SK-N-SH treated with all-trans-retinoic acid at 6 μM for 48 hours (cell line): ENCODE results near the gene NFIA.

Experiments
- ATAC-seq: fragments of 200-7000 bp; cut with Tn5 transposase; 3 replicates; pipeline ENCODE4 v1.9.1; 2020; ENCODE audit warnings: mild to moderate bottlenecking, moderate library complexity
- ARNTL ChIP-seq: fragments of 450-650 bp; formaldehyde crosslinking; IDR thresholded peaks from 2 replicates; pipeline ENCODE4 v1.5.0; 2020; ENCODE audit warnings: low read depth, mild to moderate bottlenecking, moderate library complexity, borderline replicate concordance
- BACH2 ChIP-seq: fragments of 250-450 bp; sonication (Bioruptor Pico); IDR thresholded peaks from 2 replicates; pipeline ENCODE4 v1.9.0; 2021; ENCODE audit warnings: mild to moderate bottlenecking, borderline replicate concordance
- CSDC2 ChIP-seq: fragments of 250-450 bp; sonication (Bioruptor Pico); IDR thresholded peaks from 2 replicates; pipeline ENCODE4 v1.5.0; 2020; ENCODE audit warnings: mild to moderate bottlenecking, moderate library complexity
- ESRRG ChIP-seq: fragments of 250-450 bp; sonication (Bioruptor Pico); IDR thresholded peaks from 2 replicates; pipeline ENCODE4 v1.6.1; 2021; ENCODE audit warnings: mild to moderate bottlenecking
- GLIS3 ChIP-seq: fragments of 250-450 bp; sonication (Bioruptor Pico); IDR thresholded peaks from 2 replicates; pipeline ENCODE4 v1.5.0; 2020; ENCODE audit warnings: mild to moderate bottlenecking, moderate library complexity
- ISL1 ChIP-seq: fragments of 250-450 bp; sonication (Bioruptor Pico); IDR thresholded peaks from 2 replicates; pipeline ENCODE4 v2.1.2; 2022; ENCODE audit warnings: mild to moderate bottlenecking, moderate library complexity
- OSR1 ChIP-seq: fragments of 250-450 bp; sonication (Bioruptor Pico); IDR thresholded peaks from 2 replicates; pipeline ENCODE4 v1.8.0; 2022; ENCODE audit warnings: moderate library complexity, mild to moderate bottlenecking, inconsistent platforms
- PPARA ChIP-seq: fragments of 250-450 bp; sonication (Bioruptor Pico); IDR thresholded peaks from 2 replicates; pipeline ENCODE4 v1.5.0; 2020; ENCODE audit warnings: mild to moderate bottlenecking, borderline replicate concordance
- RARB ChIP-seq: fragments of 250-450 bp; sonication (Bioruptor Pico); IDR thresholded peaks from 2 replicates; pipeline ENCODE4 v1.8.0; 2021; ENCODE audit warnings: mild to moderate bottlenecking, moderate library complexity
- SNAI2 ChIP-seq: fragments of 250-450 bp; sonication (Bioruptor Pico); IDR thresholded peaks from 2 replicates; pipeline ENCODE4 v1.5.0; 2020; ENCODE audit warnings: mild to moderate bottlenecking, moderate library complexity
- TCF4 ChIP-seq: fragments of 250-450 bp; sonication (Bioruptor Pico); IDR thresholded peaks from 2 replicates; pipeline ENCODE4 v1.8.0; 2021; ENCODE audit warnings: mild to moderate bottlenecking, moderate library complexity, borderline replicate concordance
- TOX ChIP-seq: fragments of 250-450 bp; sonication (Bioruptor Pico); IDR thresholded peaks from 2 replicates; pipeline ENCODE4 v1.8.0; 2021; ENCODE audit warnings: mild to moderate bottlenecking, moderate library complexity, borderline replicate concordance
- ZC3H10 ChIP-seq: fragments of 250-450 bp; sonication (Bioruptor Pico); IDR thresholded peaks from 2 replicates; pipeline ENCODE4 v1.5.1; 2021; ENCODE audit warnings: mild to moderate bottlenecking, moderate library complexity
- ZFP3 ChIP-seq: fragments of 250-450 bp; sonication (Bioruptor Pico); IDR thresholded peaks from 2 replicates; pipeline ENCODE4 v1.5.0; 2020; ENCODE audit warnings: mild to moderate bottlenecking, moderate library complexity
- ZFP30 ChIP-seq: fragments of 450-650 bp; formaldehyde crosslinking; IDR thresholded peaks from 2 replicates; pipeline ENCODE4 v1.5.0; 2022; ENCODE audit warnings: mild to moderate bottlenecking, moderate library complexity
- ZNF565 ChIP-seq: fragments of 450-650 bp; formaldehyde crosslinking; conservative IDR thresholded peaks from 2 replicates; pipeline ENCODE4 v1.5.0; 2020; ENCODE audit warnings: low read depth, mild to moderate bottlenecking, moderate library complexity
- ZNF70 ChIP-seq: fragments of 450-650 bp; formaldehyde crosslinking; IDR thresholded peaks from 2 replicates; pipeline ENCODE4 v1.5.0; 2020; ENCODE audit warnings: mild to moderate bottlenecking, moderate library complexity
- ZNF8 ChIP-seq: fragments of 450-650 bp; formaldehyde crosslinking; IDR thresholded peaks from 2 replicates; pipeline ENCODE4 v1.5.0; 2020; ENCODE audit warnings: mild to moderate bottlenecking, moderate library complexity
- TF ChIP-seq, protein P1 (sequence below): fragments of 250-450 bp; sonication (Bioruptor Pico); IDR thresholded peaks from 2 replicates; pipeline ENCODE4 v1.5.1; 2020; ENCODE audit warnings: low read depth, mild to moderate bottlenecking, moderate library complexity
- TF ChIP-seq, protein P2 (sequence below): fragments of 250-450 bp; sonication (Bioruptor Pico); IDR thresholded peaks from 2 replicates; pipeline ENCODE4 v1.8.0; 2021; ENCODE audit warnings: low read depth, mild to moderate bottlenecking, moderate library complexity, borderline replicate concordance
- TF ChIP-seq, protein P3 (sequence below): fragments of 250-450 bp; sonication (Bioruptor Pico); IDR thresholded peaks from 2 replicates; pipeline ENCODE4 v1.5.1; 2021; ENCODE audit warnings: mild to moderate bottlenecking, moderate library complexity
- TF ChIP-seq, protein P4 (sequence below): fragments of 250-450 bp; sonication (Bioruptor Pico); IDR thresholded peaks from 2 replicates; pipeline ENCODE4 v1.5.0; 2020; ENCODE audit warnings: mild to moderate bottlenecking, moderate library complexity
- TF ChIP-seq, protein P5 (sequence below): fragments of 250-450 bp; sonication (Bioruptor Pico); IDR thresholded peaks from 2 replicates; pipeline ENCODE4 v1.8.0; 2020; ENCODE audit warnings: mild to moderate bottlenecking, moderate library complexity, borderline replicate concordance

Gene NFIA

DNA sequence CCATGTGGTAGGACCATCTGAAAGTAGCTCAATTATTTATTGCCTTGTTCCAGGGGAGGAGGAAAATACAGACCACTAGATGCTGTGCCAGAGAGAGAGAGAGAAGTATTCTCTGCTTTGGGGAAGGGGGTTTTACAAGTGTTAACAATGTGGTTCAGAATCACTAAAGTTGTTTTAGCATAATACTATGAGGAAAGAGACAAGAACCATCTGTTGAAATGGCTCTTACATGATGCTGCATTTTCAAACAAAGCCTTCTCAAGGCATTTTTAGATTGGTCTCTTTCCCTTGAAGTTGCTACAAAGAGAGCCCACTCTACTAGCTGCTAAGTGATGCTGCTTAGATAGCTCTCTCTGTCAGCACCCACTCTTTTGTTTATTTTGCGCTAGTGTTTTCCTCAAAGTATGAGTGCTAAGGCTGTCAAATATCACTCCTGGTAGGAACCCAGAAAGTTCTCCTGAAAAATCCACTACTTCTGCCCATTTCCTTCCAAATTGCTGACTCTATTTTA is 255.1 kb downstream of the NFIA start:
- ATAC-seq: peak; percentile 20

DNA sequence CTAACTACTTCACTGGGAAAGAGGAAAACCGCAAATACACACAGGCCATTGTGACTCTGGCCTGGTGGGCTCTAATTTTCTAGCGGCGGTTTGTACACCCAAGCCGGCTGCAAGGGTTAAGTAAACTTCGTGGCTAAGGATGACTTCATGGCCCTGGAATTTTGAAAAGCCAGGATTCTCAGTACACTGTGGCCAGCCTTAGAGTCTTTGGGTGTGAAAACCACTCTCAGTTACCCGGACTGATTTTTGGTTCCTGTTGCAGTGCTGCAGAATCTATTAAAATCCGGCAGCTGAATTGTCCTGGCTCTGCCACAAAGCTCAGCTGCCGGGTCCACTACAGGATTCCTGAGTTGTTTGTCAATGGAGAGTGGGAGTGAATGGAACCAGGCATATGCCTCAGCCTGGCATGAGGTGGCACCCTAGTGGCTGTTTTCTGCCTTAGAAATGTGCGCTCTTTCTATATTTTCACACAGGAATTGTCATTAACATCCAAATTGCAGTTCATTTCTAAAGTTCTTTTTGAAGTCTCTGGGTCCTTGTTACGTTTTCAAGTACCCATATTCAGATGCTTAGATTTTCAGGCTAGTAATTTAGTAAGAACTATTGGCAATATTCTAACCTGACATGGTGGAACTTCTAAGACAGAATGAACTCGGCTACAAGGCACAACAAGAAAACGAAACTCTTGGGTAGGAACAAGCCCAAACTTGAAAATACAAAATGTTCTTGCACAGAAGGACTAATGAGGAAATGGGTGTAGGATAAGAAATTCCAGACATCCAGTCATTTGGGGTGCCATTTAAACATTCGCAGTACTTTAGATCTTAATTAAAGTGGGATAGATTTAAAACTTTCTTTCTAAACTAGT is 255.9 kb downstream of the NFIA start:
- no peak for TF ChIP-seq GLIS3 (CRISPR knock-in tag)
- 0 out of 2 replicates have a peak, but pooled peaks have one; percentile 34 for TF ChIP-seq ISL1 (CRISPR knock-in tag)
- TF ChIP-seq ZFP3 (CRISPR knock-in tag): peak; percentile 42; the same call in 1 of the 2 replicates
- TF ChIP-seq, protein P1, sequence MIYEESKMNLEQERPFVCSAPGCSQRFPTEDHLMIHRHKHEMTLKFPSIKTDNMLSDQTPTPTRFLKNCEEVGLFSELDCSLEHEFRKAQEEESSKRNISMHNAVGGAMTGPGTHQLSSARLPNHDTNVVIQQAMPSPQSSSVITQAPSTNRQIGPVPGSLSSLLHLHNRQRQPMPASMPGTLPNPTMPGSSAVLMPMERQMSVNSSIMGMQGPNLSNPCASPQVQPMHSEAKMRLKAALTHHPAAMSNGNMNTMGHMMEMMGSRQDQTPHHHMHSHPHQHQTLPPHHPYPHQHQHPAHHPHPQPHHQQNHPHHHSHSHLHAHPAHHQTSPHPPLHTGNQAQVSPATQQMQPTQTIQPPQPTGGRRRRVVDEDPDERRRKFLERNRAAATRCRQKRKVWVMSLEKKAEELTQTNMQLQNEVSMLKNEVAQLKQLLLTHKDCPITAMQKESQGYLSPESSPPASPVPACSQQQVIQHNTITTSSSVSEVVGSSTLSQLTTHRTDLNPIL (CRISPR knock-in tag): peak; percentile 76
- TF ChIP-seq CSDC2 (CRISPR knock-in tag): 0 out of 2 replicates have a peak, but pooled peaks have one; percentile 39
- ATAC-seq: peak; percentile 99

More for the DNA sequence above, 255.1 kb downstream of the NFIA start:
- TF ChIP-seq, protein P2, sequence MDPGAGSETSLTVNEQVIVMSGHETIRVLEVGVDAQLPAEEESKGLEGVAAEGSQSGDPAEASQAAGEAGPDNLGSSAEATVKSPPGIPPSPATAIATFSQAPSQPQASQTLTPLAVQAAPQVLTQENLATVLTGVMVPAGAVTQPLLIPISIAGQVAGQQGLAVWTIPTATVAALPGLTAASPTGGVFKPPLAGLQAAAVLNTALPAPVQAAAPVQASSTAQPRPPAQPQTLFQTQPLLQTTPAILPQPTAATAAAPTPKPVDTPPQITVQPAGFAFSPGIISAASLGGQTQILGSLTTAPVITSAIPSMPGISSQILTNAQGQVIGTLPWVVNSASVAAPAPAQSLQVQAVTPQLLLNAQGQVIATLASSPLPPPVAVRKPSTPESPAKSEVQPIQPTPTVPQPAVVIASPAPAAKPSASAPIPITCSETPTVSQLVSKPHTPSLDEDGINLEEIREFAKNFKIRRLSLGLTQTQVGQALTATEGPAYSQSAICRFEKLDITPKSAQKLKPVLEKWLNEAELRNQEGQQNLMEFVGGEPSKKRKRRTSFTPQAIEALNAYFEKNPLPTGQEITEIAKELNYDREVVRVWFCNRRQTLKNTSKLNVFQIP: no peak
- TF ChIP-seq ARNTL (CRISPR knock-in tag) (no peak), ESRRG (CRISPR knock-in tag) (no peak), ZFP3 (CRISPR knock-in tag) (no peak), ZC3H10 (CRISPR knock-in tag) (no peak), TOX (no peak), ZNF565 (no peak), ZNF70 (CRISPR knock-in tag) (no peak), ZNF8 (CRISPR knock-in tag) (no peak), SNAI2 (CRISPR knock-in tag) (no peak), ISL1 (CRISPR knock-in tag) (no peak), BACH2 (CRISPR knock-in tag) (no peak), TCF4 (CRISPR knock-in tag) (no peak), OSR1 (CRISPR knock-in tag) (no peak), ZFP30 (CRISPR knock-in tag) (no peak), RARB (no peak)
- TF ChIP-seq, protein P1 (CRISPR knock-in tag): no peak
- TF ChIP-seq, protein P3, sequence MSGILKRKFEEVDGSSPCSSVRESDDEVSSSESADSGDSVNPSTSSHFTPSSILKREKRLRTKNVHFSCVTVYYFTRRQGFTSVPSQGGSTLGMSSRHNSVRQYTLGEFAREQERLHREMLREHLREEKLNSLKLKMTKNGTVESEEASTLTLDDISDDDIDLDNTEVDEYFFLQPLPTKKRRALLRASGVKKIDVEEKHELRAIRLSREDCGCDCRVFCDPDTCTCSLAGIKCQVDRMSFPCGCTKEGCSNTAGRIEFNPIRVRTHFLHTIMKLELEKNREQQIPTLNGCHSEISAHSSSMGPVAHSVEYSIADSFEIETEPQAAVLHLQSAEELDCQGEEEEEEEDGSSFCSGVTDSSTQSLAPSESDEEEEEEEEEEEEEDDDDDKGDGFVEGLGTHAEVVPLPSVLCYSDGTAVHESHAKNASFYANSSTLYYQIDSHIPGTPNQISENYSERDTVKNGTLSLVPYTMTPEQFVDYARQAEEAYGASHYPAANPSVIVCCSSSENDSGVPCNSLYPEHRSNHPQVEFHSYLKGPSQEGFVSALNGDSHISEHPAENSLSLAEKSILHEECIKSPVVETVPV: no peak
- TF ChIP-seq, protein P4, sequence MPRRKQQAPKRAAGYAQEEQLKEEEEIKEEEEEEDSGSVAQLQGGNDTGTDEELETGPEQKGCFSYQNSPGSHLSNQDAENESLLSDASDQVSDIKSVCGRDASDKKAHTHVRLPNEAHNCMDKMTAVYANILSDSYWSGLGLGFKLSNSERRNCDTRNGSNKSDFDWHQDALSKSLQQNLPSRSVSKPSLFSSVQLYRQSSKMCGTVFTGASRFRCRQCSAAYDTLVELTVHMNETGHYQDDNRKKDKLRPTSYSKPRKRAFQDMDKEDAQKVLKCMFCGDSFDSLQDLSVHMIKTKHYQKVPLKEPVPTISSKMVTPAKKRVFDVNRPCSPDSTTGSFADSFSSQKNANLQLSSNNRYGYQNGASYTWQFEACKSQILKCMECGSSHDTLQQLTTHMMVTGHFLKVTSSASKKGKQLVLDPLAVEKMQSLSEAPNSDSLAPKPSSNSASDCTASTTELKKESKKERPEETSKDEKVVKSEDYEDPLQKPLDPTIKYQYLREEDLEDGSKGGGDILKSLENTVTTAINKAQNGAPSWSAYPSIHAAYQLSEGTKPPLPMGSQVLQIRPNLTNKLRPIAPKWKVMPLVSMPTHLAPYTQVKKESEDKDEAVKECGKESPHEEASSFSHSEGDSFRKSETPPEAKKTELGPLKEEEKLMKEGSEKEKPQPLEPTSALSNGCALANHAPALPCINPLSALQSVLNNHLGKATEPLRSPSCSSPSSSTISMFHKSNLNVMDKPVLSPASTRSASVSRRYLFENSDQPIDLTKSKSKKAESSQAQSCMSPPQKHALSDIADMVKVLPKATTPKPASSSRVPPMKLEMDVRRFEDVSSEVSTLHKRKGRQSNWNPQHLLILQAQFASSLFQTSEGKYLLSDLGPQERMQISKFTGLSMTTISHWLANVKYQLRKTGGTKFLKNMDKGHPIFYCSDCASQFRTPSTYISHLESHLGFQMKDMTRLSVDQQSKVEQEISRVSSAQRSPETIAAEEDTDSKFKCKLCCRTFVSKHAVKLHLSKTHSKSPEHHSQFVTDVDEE (CRISPR knock-in tag): no peak
- TF ChIP-seq, all 23 proteins: peak for 0

DNA sequence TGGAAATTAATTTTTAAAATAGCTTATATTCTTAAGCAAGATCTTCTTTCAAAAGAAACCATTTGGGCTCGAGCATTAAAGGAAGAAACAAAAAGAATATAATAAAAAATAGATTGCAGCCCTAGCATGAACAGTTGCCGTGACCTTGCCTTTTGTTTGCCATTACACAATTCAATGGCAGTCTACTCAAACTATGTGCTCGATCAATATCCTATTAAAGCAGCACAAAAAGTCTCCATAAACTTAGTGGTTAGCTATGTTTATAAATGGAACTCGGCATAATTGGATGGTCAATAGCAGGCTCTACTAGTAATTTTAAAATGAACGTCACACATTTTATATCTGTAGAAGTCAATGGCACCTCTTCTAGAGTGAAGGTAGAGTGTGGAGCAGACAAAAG is 256.5 kb downstream of the NFIA start:
- no peak for ATAC-seq
- TF ChIP-seq GLIS3 (CRISPR knock-in tag) (no peak), ZFP30 (CRISPR knock-in tag) (no peak), ZC3H10 (CRISPR knock-in tag) (no peak), CSDC2 (CRISPR knock-in tag) (no peak), ESRRG (CRISPR knock-in tag) (no peak), PPARA (CRISPR knock-in tag) (no peak), ZFP3 (CRISPR knock-in tag) (no peak), ARNTL (CRISPR knock-in tag) (no peak), SNAI2 (CRISPR knock-in tag) (no peak), RARB (no peak), TCF4 (CRISPR knock-in tag) (no peak)
- TF ChIP-seq, protein P5, sequence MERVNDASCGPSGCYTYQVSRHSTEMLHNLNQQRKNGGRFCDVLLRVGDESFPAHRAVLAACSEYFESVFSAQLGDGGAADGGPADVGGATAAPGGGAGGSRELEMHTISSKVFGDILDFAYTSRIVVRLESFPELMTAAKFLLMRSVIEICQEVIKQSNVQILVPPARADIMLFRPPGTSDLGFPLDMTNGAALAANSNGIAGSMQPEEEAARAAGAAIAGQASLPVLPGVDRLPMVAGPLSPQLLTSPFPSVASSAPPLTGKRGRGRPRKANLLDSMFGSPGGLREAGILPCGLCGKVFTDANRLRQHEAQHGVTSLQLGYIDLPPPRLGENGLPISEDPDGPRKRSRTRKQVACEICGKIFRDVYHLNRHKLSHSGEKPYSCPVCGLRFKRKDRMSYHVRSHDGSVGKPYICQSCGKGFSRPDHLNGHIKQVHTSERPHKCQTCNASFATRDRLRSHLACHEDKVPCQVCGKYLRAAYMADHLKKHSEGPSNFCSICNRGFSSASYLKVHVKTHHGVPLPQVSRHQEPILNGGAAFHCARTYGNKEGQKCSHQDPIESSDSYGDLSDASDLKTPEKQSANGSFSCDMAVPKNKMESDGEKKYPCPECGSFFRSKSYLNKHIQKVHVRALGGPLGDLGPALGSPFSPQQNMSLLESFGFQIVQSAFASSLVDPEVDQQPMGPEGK (CRISPR knock-in tag): no peak
- TF ChIP-seq, protein P3: no peak
- TF ChIP-seq, all 23 proteins: peak for 0
